NB4 (cell line): ENCODE data around the gene CSTPP1.

Experiments used
- DNase-seq: peaks from one replicate; pipeline ENCODE4 v3.0.0; 2010; ENCODE audit warnings: low read depth
- H3K4me3 ChIP-seq: one replicate; pipeline ENCODE4 v1.5.1; 2011; ENCODE audit warnings: mild to moderate bottlenecking, low read depth, low read length, moderate library complexity
- MYC ChIP-seq: IDR thresholded peaks from 2 replicates; pipeline ENCODE4 v1.6.1; 2011; ENCODE audit warnings: low read depth, low read length
- POLR2A ChIP-seq: IDR thresholded peaks from 2 replicates; pipeline ENCODE4 v1.6.1; 2011; ENCODE audit warnings: mild to moderate bottlenecking; ENCODE audit not compliant: insufficient read length; ENCODE audit errors: extremely low read depth
- TF ChIP-seq, protein P1 (sequence below): IDR thresholded peaks from 2 replicates; pipeline ENCODE4 v1.6.1; 2011; ENCODE audit warnings: low read depth, low read length
- TF ChIP-seq, protein P2 (sequence below): IDR thresholded peaks from one replicate; pipeline ENCODE4 v1.5.1; 2012; ENCODE audit warnings: low read depth, low read length

Gene CSTPP1

DNA sequence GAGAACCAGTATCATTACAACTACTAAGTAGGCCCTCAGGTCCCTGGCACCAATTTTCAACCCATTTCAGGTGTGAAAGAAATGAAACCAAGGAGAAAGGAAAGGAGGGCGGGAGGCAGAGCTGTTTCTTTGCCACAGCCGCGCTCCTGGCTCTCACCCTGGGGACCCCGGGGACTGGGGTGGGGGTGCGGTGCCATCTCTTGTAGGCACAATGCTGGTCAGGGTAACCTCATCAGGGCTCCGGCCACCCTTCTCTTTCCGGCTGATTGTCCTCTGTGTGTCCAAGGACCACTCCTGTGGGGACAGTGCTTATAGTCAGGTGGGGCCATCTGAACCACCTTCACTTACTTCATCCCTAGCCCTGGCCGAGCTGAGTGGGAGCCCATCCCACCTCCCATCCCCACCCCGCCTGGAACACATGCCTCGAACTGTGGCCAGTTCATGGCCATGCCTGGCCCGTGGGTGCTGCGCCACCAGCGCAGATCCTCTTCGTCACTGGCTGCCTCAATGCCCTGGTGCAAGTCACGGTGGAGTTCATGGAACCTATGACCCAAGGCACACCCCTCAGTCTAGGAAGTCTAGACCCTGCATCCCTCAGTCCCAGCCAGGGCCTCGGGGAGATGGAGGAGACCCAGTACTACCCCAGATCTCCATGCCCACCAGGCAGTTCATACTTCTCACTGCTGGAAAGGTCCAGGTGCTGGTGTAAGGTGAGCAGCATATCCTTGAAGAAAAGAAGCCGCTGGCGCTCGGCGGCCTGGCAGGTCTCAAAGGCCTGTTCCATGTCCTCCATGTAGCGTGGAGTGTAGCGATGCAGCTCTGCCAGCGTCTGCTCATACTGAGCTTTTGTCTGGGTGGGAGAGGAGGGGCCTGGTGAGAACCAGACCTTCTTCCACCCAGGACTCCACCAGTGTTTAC, 242.4 kb downstream of the CSTPP1 start:
- no peak overlapping the region for H3K4me3 ChIP-seq
- no peak for DNase-seq
- TF ChIP-seq POLR2A, result no peak
- TF ChIP-seq MYC, result no peak
- TF ChIP-seq, protein P1, sequence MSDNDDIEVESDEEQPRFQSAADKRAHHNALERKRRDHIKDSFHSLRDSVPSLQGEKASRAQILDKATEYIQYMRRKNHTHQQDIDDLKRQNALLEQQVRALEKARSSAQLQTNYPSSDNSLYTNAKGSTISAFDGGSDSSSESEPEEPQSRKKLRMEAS, result no peak
- TF ChIP-seq, protein P2, sequence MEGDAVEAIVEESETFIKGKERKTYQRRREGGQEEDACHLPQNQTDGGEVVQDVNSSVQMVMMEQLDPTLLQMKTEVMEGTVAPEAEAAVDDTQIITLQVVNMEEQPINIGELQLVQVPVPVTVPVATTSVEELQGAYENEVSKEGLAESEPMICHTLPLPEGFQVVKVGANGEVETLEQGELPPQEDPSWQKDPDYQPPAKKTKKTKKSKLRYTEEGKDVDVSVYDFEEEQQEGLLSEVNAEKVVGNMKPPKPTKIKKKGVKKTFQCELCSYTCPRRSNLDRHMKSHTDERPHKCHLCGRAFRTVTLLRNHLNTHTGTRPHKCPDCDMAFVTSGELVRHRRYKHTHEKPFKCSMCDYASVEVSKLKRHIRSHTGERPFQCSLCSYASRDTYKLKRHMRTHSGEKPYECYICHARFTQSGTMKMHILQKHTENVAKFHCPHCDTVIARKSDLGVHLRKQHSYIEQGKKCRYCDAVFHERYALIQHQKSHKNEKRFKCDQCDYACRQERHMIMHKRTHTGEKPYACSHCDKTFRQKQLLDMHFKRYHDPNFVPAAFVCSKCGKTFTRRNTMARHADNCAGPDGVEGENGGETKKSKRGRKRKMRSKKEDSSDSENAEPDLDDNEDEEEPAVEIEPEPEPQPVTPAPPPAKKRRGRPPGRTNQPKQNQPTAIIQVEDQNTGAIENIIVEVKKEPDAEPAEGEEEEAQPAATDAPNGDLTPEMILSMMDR, result no peak

DNA sequence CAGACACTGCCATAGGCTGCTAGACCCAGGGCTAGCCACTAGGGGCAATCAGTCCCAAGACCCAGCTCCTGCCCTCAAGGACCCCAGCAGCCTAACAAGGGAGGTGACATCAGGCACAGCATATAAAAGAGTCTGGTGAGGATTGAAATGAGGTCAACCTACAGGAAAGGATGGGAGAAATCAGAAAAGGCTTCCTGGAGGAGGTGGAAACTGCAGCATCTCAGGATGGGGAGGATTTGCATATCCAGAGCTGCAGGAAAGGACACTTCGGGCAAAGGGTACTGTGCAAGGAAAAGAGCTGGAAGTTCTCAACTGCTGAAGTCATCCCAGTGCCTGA, 243.1 kb downstream of the CSTPP1 start:
- DNase-seq, result peak; percentile 61
- H3K4me3 ChIP-seq, result no peak overlapping the region
- TF ChIP-seq, protein P1, result no peak
- TF ChIP-seq, protein P2, result peak; percentile 66

DNA sequence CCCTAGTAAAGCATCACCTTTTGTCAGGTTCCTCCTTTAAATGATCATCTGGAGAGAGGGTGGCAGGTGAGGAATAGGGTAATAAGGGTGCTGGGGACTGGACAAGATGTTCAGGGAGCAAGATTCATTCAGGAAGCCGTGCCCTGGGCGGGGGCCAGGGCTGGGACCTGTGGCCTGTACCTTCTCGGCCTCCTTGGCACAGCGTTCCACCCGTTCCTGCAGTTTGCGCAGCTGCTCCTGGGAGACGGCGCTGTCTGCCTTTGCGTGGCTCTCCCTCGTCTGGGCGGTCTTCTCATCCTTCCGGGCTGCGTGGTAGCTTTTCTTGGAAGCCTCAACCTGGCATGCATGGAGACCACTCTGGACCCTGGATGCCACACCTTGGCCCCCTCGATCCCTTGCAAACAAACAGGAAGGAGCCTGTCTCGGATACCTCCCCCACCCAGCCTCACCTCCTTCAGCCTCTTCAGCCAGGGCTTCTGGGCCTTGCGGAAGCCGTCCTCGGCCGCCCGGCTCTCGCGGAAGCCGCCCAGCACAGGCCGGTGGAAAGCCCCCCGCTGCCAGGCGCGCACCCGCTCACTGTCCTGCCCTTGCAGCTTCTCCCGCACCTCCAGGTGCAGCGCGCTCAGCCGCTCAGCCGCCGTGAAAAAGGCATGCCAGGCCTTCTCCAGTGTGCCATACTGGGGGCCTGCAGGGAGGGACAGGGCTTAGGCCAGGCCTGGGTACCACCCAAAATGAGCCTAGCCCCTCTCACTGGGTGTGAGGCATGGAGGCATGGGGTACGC, 243.6 kb downstream of the CSTPP1 start:
- TF ChIP-seq, protein P2, result no peak
- TF ChIP-seq, protein P1, result no peak
- TF ChIP-seq MYC (no peak), POLR2A (no peak)
- DNase-seq, result no peak
- no peak overlapping the region for H3K4me3 ChIP-seq

DNA sequence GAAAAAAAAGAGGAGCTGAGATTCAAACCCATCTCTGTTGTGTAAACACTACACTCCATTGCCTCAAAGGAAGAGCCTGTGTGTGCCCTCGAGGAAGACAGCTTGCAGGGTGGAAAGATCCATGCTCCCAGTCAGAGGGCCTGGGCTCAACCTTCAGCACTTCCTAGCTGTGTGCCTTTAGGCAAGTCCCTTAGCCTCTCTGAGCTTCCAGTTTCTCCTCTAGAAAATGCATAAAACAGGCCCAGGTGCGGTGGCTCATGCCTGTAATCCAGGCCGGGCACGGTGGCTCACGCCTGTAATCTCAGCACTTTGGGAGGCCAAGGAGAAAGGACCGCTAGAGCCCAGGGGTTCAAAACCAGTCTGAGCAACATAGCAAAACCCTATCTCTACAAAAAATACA, 244.7 kb downstream of the CSTPP1 start:
- no peak overlapping the region for H3K4me3 ChIP-seq
- TF ChIP-seq MYC, result no peak
- TF ChIP-seq POLR2A, result no peak
- TF ChIP-seq, protein P2, result no peak
- TF ChIP-seq, protein P1, result no peak
- DNase-seq, result no peak

DNA sequence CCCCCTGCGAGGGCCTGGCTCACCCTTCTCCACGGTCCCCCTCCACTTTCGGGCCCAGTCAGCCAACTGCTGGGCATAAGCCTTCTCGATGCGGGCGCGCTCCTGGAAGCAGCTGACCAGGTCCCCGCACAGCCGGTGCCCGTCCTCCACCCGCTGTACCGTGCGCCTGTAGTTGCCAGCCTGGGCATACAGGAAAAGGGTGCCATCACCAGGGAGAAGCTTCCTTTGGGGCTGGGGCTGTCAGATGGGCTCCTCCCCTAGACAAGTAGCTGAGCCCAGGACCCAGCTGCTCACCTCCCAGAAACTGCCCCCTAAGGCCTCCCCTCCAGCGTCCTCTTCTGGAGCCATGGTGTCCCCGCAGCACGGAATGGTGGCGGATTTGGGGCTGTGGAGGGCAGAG, 245.8 kb downstream of the CSTPP1 start:
- DNase-seq, result no peak
- no peak overlapping the region for H3K4me3 ChIP-seq
- no peak for TF ChIP-seq MYC
- no peak for TF ChIP-seq POLR2A
- TF ChIP-seq, protein P1, result no peak
- TF ChIP-seq, protein P2, result no peak
